Left lobe of liver (tissue), 2 donors: Measurements from ENCODE around the gene REG3G. TPM values are rescaled to one million over a fixed set of nuclear protein-coding genes. Genes with fewer than 3 reads are reported as not detected.
A peak's percentile ranks its signal among the peaks of the same experiment; 100 is the strongest.

Source experiments
- ATAC-seq: fragments of 200-7000 bp; cut with Tn5 transposase; one replicate; pipeline ENCODE4 v1.9.1; 2020; ENCODE audit warnings: mild to moderate bottlenecking, moderate library complexity
- DNase-seq: peaks from one replicate; pipeline ENCODE4 v3.0.0-alpha.2; 2020; ENCODE audit warnings: low spot score
- total RNA-seq: library from RNA; stranded (reverse); gene quantifications from one replicate; pipeline ENCODE4 v1.2.1, GENCODE V29; 2021
- donor health status: DM: no; HTN: no; CAD: no; lungs with moderate emphysema.
- donor health status: DM: no; HTN: yes; CAD: no.

REG3G gene
- total RNA-seq: 0.53 TPM

DNA sequence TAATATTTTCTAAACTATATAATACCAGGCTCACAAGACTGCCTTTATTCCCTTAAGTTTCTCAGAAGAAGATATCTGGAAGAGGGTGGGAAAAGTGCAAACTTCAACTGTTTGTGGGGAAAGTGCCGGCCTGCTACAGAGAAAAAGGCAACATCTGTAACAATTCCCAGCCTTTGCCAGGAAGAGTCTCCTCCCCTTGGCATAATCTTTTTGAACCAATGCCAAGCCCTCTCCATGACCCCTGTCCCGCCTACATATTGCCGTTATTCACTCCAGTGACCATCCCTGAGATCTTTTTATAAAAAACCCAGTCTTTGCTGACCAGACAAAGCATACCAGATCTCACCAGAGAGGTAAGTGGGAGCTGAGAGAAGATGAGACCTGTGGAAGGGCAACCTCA is at the start of gene REG3G:
Gene REG3G, plus strand, starts transcription at position 282 of the 400 bp plus-strand sequence. CDS start 392 bp downstream, outside the sequence.
- ATAC-seq (no peak), DNase-seq (no peak)

- DNase-seq (no peak), ATAC-seq (no peak)
Measured at GRCh38 chr2:78977661-78978145, 47.8 kb upstream of the REG3G start.

- ATAC-seq: no peak
- no peak for DNase-seq
Measured at GRCh38 chr2:78978340-78978739, 47.2 kb upstream of the REG3G start.

- DNase-seq (no peak), ATAC-seq (peak; percentile 74)
Measured at GRCh38 chr2:78979380-78980151, 45.9 kb upstream of the REG3G start.

- ATAC-seq (no peak), DNase-seq (no peak)
Measured at GRCh38 chr2:78980152-78980465, 45.4 kb upstream of the REG3G start.

GRCh38 chr2:78980871-78981270 is 44.6 kb upstream of the REG3G start:
- ATAC-seq (no peak), DNase-seq (no peak)

DNA sequence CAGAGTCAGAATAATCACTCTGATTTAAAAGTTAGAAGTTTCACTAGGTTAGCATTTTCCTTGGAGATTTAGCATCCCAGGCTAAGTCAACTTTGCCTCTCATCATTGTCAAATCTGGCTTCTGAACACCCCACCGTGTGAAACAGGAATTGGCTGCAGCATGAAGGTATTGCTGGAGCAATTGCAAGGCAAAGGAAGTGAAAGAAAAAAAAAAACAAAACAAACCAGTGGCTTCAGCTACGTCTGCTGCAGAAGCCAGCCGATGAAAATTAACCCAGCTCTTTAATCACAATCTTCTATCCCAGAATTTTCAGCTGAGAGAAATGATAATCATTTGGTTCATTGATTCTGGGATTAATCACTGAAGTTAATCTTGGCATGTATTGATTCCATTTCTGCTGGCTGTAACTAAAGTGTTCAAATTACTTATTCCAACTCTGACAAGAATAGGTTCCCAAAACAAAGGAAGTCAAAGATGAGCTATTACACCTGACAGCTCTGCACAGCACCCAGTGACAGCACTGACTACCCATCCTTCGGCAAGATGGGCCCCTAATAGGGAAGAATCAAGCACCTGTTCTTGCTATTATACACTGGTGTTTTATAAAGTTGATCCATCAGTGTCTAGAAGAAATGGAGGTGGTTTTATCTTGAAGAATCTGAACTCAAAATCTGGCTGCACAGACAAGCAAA is 42.7 kb upstream of the REG3G start:
- DNase-seq (no peak), ATAC-seq (no peak)

- no peak for ATAC-seq
- no peak for DNase-seq
Measured at GRCh38 chr2:78984386-78984785, 41.1 kb upstream of the REG3G start.

DNA sequence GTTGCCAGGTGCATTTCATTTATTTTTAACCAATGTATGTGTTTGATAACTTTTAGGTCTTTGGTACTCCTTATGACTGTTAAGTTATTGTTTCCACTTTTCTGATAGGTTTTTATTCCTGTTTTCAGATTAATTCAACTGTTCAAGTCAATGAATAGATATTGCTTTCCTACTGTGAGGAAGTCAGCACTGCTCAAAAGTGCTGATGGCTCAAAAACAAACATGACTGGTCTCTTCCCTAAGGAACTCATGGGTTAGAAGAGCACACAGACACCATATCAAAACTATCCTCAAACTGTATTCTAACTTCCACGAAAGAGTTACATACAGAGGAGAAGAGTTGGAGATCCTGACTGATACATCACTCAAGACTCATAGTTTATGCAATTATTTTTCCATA is 39.9 kb upstream of the REG3G start:
- DNase-seq (no peak), ATAC-seq (no peak)

DNA sequence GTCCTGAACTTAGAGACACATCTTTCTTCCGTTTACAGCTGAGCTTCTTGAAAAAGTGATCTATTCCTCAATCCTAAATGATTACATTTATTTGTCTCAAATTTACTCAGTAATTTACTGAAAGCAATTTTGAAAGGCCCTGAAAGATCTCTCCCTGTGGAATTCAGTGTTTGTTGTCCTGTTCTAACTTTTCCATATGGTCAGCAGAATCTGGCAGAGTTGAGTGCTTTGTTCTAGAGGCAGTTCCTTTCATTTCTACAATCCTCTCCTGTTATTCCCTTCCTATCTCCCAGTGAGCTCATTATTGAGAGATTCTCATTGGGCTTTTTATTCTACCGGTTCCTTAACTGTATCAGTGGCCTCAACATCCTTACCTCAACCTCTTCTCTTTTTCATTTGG is 36.5 kb upstream of the REG3G start:
- no peak for DNase-seq

GRCh38 chr2:78992451-78992806 is 33.1 kb upstream of the REG3G start:
- DNase-seq (no peak), ATAC-seq (peak; percentile 38)

More for the DNA sequence above, 36.5 kb upstream of the REG3G start:
- no peak for ATAC-seq

- ATAC-seq (no peak), DNase-seq (no peak)
Measured at GRCh38 chr2:78992807-78993517, 32.5 kb upstream of the REG3G start.

- no peak for DNase-seq
- ATAC-seq: no peak
Measured at GRCh38 chr2:78993518-78994148, 31.9 kb upstream of the REG3G start.

DNA sequence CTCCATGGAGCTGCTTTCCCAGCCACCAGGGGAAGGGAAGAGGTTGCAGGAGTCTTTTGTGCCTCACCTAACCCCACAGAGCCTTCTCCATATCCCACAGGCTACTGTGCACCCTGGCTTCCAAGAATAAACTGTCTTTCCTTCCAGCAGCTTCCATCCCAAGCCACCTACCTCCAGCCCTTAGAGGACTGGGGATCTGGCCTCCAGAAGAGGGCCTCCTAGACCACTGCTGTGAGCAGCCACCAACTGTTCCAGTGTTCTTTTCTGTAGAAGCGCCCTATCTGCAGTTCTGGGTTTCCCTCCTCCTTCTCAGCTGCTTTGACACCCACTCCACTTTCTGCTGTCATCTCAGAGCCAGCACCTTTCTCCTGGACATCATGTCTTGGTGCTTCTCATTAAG is 30.7 kb upstream of the REG3G start:
- no peak for ATAC-seq
- no peak for DNase-seq

DNA sequence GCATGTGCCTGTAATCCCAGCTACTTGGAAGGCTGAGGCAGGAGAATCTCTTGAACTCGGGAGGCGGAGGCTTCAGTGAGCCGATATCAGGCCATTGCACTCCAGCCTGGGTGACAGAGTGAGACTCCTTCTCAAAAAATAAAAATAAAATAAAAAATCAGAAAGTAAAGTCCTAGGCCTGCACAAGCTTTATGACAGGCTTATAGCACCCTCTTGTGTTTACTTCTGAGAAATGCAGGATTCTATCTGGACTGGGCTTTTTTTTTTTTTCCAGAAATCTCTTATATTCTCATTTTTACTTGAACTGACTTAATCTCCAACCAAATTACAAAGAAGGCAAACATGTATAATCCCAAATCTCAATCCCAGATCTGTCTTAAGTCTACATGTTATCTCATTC is 26.1 kb upstream of the REG3G start:
- DNase-seq (no peak), ATAC-seq (peak; percentile 61)

DNA sequence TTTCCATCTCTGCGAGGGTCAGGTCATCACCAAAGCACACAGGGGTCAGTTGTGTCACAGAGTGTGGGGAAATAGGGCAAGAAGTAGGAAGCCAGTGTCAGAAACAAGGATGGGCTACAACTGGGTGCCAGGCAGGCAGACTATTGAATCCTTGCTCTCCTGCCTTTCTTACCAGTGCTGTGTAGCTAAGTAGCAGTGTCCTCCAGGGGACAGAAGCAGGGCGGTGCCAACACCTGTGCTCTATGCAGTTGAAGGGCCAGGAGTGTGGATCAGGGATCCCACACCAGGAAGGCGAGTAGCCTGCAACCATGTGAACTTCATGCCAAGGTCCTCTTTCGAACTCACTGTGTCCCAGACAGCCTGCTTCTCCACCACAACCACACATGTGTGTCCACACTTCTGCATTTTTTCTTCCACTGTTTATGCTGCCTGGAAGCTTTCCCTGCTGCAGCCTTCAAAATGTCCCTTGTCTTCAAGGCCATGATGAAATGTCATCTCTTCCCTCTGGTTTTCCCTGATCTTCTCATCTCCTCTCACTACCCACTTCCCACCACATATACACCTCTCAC is 25.4 kb upstream of the REG3G start:
- DNase-seq (no peak), ATAC-seq (no peak)

DNA sequence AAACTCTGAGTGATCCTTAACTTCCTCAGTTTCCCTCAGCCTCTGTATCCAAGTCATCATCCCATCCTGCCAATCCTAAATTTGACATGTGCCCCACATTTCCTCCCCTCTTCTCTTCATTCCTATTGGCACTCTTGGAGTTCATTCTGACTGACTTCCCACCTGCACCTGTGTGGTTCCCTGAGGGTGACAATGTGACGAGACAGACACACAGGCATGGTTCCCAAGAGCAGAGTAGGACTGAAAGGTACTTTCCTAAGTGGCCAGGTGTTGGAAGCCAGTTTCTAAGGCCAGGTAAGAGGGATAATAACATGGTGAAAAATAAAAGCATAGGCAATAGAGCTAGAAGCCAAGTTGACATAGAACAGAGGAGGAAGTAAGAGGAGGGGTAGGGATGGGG is 24.2 kb upstream of the REG3G start:
- ATAC-seq (no peak), DNase-seq (no peak)

DNA sequence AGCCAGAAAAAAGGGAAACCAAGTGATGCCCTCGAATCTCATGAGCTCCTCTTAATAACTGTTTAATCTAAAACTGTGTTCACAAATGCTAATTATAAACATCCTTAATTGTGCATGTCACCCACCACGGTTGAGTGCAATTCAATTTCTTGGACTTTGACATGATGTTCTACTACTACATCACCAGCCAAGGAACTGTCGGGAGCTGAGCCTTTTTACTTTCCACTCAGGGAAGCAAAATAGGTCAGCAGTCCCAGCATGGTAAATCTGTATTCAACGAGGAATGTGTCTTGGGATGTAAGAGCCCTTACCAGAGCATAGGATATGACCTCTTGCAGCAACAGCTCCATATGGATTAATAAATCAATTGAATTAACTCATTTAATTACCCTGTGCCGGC is 20.8 kb upstream of the REG3G start:
- no peak for DNase-seq

DNA sequence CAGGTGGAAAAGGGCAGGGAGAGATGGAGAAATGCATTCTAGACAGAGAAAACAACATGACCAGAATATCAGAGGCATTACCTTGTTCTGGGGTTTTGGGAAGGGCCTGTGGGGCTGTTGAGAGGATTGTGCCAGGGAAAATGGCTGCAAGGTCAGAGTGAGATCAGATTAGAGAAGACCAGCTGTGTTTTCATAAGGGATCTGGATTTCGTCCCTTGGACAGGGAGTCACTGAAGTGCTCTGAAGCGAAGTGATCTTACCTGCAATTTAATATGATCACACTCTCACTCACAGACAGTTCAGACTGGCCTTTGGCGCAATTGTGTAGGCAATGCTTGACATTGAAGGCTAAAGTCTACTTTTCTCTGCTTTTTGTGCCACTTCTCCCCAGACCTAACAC is 20.3 kb upstream of the REG3G start:
- DNase-seq (no peak), ATAC-seq (no peak)

More for the DNA sequence above, 20.8 kb upstream of the REG3G start:
- ATAC-seq: no peak

GRCh38 chr2:79009388-79009787 is 16.1 kb upstream of the REG3G start:
- no peak for DNase-seq
- ATAC-seq: no peak

- ATAC-seq: no peak
- no peak for DNase-seq
Measured at GRCh38 chr2:79011496-79011895, 14.0 kb upstream of the REG3G start.
